ENCODE measurements around the gene BICD1. TPM values are rescaled to one million over a fixed set of nuclear protein-coding genes. Genes with fewer than 3 reads are reported as not detected.

Gene BICD1
- total RNA-seq, 1 donor from 2014 or later = 38.6 TPM

DNA sequence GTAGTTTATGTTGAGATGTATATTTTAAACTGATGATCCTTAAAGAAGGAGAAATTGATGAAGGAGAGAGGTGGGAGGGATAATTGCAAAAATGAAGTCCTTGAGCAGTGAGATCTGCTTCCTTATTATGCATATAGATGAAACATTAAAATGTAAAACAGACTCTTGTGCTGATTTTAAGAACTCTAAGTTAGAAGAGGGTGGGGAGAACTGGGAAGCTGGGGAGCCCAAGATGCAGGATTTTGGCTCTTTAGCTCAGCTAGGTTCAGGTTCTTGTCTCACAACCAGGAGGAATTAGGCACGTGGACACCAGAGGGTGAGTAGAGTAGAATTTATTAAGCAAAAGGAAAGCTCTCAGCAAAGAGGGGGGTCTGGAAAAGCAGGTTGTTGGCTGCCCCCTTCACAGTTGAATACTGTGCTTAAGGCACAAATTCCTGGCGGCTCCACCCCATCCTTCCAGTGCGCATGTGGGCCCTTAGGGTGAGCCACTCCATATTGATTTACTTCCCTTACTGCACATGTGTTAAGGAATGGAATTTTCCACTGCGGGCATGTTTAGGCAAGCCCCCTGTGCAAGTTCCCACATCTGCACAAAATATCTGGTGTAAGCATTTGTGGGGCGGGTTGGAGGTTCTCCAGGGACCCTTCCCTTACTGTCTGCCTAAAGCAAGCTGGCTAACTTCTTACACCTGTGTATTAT is 141.9 kb downstream of the BICD1 start:
- Mint-ChIP-seq H3K4me1 (peaks cover 11% of the 10 kb centered on the region), H3K9me3 (peaks cover 10% of the 10 kb centered on the region), H3K4me3 (no peak overlapping the region), H3K36me3 (peaks cover 10% of the 10 kb centered on the region), H3K27ac (peak overlapping the region; percentile 69), H3K27me3 (ENCODE audit: low read depth) (no peaks in the 10 kb centered on the region)
- TF ChIP-seq, protein P1, sequence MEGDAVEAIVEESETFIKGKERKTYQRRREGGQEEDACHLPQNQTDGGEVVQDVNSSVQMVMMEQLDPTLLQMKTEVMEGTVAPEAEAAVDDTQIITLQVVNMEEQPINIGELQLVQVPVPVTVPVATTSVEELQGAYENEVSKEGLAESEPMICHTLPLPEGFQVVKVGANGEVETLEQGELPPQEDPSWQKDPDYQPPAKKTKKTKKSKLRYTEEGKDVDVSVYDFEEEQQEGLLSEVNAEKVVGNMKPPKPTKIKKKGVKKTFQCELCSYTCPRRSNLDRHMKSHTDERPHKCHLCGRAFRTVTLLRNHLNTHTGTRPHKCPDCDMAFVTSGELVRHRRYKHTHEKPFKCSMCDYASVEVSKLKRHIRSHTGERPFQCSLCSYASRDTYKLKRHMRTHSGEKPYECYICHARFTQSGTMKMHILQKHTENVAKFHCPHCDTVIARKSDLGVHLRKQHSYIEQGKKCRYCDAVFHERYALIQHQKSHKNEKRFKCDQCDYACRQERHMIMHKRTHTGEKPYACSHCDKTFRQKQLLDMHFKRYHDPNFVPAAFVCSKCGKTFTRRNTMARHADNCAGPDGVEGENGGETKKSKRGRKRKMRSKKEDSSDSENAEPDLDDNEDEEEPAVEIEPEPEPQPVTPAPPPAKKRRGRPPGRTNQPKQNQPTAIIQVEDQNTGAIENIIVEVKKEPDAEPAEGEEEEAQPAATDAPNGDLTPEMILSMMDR (IDR thresholded peaks at IDR 0.05; ENCODE audit: unreplicated experiment) = no peak
- DNase-seq (ENCODE audit: low spot score in 2 of 2, unreplicated experiment in 2 of 2) = no peak

DNA sequence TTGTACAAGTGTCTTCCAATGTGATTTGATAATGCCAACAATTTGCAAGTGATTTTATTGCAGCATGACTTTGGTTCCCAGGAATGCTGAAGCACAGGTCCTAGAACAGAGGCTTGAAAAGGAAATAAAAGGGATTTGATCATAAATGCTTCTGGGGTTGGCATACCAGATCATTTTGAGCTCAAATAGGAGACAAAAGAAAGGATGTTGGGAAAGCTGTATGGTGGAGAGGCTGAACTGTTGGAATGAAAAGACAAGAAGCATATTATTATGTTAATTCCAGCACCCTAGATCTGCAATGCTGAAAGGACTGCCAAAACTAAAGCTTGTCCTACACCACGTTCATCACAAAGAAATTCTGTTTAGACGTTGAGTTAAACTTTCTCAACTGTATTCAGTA is 143.1 kb downstream of the BICD1 start:
- peaks cover 10% of the 10 kb centered on the region for H3K9me3 Mint-ChIP-seq
- H3K27ac Mint-ChIP-seq = no peak overlapping the region
- no peak for DNase-seq (ENCODE audit: low spot score in 2 of 2, unreplicated experiment in 2 of 2)

DNA sequence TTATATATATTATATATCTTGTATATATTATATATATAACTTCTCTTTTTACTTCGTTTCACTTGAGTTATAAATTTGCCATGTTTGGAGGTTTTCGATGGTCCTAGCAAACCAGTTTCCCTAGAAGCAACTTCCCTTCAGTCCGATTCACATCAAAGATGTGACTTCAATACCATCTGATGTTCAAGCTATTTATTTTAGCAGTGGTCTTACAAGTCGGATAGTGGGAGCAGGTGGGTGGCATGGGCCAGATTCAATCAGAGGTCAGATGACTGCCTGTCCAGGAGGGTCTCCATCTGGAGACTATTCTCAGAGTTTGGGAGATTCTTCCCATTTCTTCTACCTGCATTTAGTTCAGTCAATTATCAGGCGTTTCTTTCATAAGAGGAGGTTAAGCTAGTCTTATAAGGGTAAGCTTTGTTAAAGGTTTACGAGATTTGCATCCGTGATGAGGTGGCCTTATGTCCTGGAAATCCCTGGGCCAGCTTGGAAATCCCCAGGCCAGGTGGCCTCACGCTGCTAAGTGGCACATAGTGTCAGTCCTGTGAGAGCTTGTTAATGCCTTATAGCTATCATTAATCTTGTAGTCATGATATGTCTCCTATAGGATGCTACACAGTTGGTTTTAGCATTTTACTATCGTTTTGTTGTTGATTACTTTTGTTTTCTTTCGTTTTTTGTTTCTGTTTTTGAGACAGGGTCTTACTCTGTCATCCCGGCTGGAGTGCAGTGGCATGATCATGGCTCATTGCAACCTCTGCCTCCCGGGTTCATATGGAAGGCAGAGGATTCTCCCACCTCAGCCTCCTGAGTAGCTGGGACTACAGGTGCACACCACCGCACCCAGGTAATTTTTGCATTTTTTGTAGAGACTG is 145.8 kb downstream of the BICD1 start:
- TF ChIP-seq, protein P1 (IDR thresholded peaks at IDR 0.05; ENCODE audit: unreplicated experiment) = no peak

More for the DNA sequence above, 143.1 kb downstream of the BICD1 start:
- Mint-ChIP-seq H3K36me3 (peaks cover 10% of the 10 kb centered on the region), H3K27me3 (ENCODE audit: low read depth) (no peaks in the 10 kb centered on the region), H3K4me1 (peaks cover 11% of the 10 kb centered on the region), H3K4me3 (no peak overlapping the region)
- TF ChIP-seq, protein P1 (IDR thresholded peaks at IDR 0.05; ENCODE audit: unreplicated experiment) = no peak

DNA sequence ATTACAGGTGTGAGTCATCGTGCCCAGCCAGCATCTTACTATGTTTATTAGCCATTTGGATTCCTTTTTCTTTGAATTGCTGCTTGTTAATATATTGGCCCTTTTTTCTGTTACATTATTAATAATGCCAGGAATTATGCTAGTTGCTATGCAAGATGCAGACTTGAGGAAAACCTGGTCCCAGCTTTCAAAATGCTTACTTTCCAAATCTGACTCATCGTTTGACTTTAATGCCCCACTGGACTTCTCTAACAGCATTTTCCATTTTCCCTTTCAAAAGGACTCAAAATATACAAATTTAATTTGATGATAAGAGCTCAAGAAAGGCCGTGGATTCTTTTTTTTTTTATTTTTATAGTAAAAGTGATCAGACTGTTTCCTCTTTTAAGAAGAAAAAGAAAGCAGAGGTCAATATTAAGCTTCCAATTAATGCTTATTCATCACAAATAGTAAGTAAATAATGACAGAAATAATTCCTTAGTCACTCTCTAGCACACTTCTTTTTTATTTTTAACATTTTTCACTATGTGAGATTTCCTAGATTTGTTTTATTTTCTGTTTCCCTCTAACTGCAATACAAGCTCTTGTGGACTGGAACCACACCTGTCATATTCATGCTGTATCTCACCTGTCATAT is 146.6 kb downstream of the BICD1 start:
- TF ChIP-seq, protein P1 (IDR thresholded peaks at IDR 0.05; ENCODE audit: unreplicated experiment) = no peak
- H3K4me3 Mint-ChIP-seq = no peak overlapping the region
- no peak overlapping the region for H3K27ac Mint-ChIP-seq
- peaks cover 3% of the 10 kb centered on the region for H3K36me3 Mint-ChIP-seq
- no peak for DNase-seq (ENCODE audit: low spot score in 2 of 2, unreplicated experiment in 2 of 2)
- peaks cover 8% of the 10 kb centered on the region for H3K4me1 Mint-ChIP-seq
- peaks cover 4% of the 10 kb centered on the region for H3K9me3 Mint-ChIP-seq
- no peaks in the 10 kb centered on the region for H3K27me3 Mint-ChIP-seq (ENCODE audit: low read depth)

More for the DNA sequence above, 145.8 kb downstream of the BICD1 start:
- Mint-ChIP-seq H3K36me3 (peaks cover 7% of the 10 kb centered on the region), H3K27ac (no peak overlapping the region), H3K27me3 (ENCODE audit: low read depth) (no peaks in the 10 kb centered on the region), H3K9me3 (peaks cover 7% of the 10 kb centered on the region), H3K4me3 (no peak overlapping the region), H3K4me1 (peaks cover 11% of the 10 kb centered on the region)
- DNase-seq (ENCODE audit: low spot score in 2 of 2, unreplicated experiment in 2 of 2) = no peak

DNA sequence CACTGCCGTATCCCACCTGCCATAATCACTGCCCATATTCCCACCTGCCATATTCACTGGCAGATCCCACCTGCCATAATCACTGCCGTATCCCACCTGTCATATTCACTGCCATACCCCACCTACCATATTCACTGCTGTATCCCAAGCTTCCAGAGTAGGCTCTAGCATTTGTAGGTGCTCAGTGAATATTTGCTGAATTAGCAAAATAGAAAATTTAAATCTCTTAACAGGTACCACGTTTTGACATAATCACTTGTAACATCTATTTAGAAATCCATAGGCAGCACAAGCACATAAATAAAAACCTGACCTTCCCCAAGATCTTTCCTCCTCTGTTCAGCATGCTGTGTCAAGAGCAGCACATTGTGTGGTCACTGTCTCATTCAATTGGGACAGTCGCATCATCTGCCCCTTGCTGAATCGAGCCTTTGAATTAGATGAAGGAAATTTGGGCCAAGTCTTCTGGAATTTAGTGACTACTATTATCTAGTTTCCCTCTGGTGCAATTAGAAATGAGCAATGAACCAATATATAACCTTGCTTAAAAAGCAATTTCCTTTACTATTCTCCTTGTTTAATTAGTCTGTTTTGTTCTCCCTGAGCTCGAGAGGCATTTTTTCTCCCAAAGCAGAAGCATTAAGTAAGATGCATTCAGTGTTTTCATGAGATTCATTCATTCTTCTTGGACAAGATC is 147.8 kb downstream of the BICD1 start:
- peaks cover 5% of the 10 kb centered on the region for H3K36me3 Mint-ChIP-seq
- H3K27ac Mint-ChIP-seq = no peak overlapping the region
- no peak for DNase-seq (ENCODE audit: low spot score in 2 of 2, unreplicated experiment in 2 of 2)
- TF ChIP-seq, protein P1 (IDR thresholded peaks at IDR 0.05; ENCODE audit: unreplicated experiment) = no peak
- peaks cover 5% of the 10 kb centered on the region for H3K9me3 Mint-ChIP-seq
- H3K4me1 Mint-ChIP-seq = peaks cover 2% of the 10 kb centered on the region
- H3K4me3 Mint-ChIP-seq = no peak overlapping the region
- no peaks in the 10 kb centered on the region for H3K27me3 Mint-ChIP-seq (ENCODE audit: low read depth)
